H1 (cell line): ENCODE measurements around the gene ZNF587B. TPM values are rescaled to one million over a fixed set of nuclear protein-coding genes. Genes with fewer than 3 reads are reported as not detected.
"Not testable (repeated sequence)": the region's sequence is repeated elsewhere in the genome, so short reads cannot be mapped to it uniquely, and the experiment has no call there.

Experiments
- CTCF ChIA-PET: fragments of 300-600 bp; sonication (Branson Sonifier 250); formaldehyde crosslinking; loops from one replicate; lab custom pipeline; 2021; ENCODE audit not compliant: partially characterized antibody; lab: Charles Lee
- POLR2A ChIA-PET: fragments of 300-600 bp; sonication (Branson Sonifier 250); formaldehyde crosslinking; loops from one replicate; lab custom pipeline; 2021; ENCODE audit warnings: inconsistent platforms; ENCODE audit not compliant: partially characterized antibody; lab: Charles Lee
- DNase-seq, 2 experiments: peaks; one replicate each; pipeline versions ENCODE4 v3.0.0 to v3.0.0-alpha.2; 2010 to 2022; ENCODE audit warnings: low spot score in 2 of 2, low read depth in 1 of 2, mixed read lengths in 1 of 2
- FAIRE-seq: peaks from 2 replicates; lab custom pipeline; 2011; peaks lifted over from hg19 to GRCh38; lab: Jason Lieb, UNC
- H2AFZ ChIP-seq: 2 replicates; pipeline ENCODE4 v1.8.1; 2012; ENCODE audit warnings: low read length, inconsistent platforms
- H2AK5ac ChIP-seq: 2 replicates; pipeline ENCODE4 v1.6.1; 2013; ENCODE audit warnings: low read depth, low read length
- H2BK120ac ChIP-seq: replicated peaks from 2 replicates; pipeline ENCODE3; 2013; ENCODE audit warnings: low read depth, low read length, inconsistent platforms
- H2BK12ac ChIP-seq: 2 replicates; pipeline ENCODE4 v1.6.1; 2013; ENCODE audit warnings: low read depth, low read length
- H2BK15ac ChIP-seq: 2 replicates; pipeline ENCODE4 v1.6.1; 2013; ENCODE audit warnings: low read length
- H2BK20ac ChIP-seq: 2 replicates; pipeline ENCODE4 v1.6.1; 2013; ENCODE audit warnings: low read length
- H2BK5ac ChIP-seq: 2 replicates; pipeline ENCODE4 v1.6.1; 2013; ENCODE audit warnings: low read depth, low read length
- H3K14ac ChIP-seq: 2 replicates; pipeline ENCODE4 v1.6.1; 2013; ENCODE audit warnings: inconsistent platforms; ENCODE audit not compliant: insufficient read length
- H3K18ac ChIP-seq: 2 replicates; pipeline ENCODE4 v1.6.1; 2013; ENCODE audit warnings: low read length; ENCODE audit errors: extremely low read depth
- H3K23ac ChIP-seq: 2 replicates; pipeline ENCODE4 v1.6.1; 2013; ENCODE audit warnings: inconsistent platforms; ENCODE audit not compliant: insufficient read length
- H3K23me2 ChIP-seq: 2 replicates; pipeline ENCODE4 v1.6.1; 2013; ENCODE audit warnings: low read depth, low read length
- H3K27ac ChIP-seq: 2 replicates; pipeline ENCODE4 v1.6.1; 2011; ENCODE audit warnings: low read depth, low read length, inconsistent platforms
- H3K27me3 ChIP-seq, 4 experiments: replicated peaks in 1 of 4; 1 replicate in 1 of 4; 2 replicates in 3 of 4; pipeline versions ENCODE4 v1.6.1 to v1.8.1; 2011 to 2013; ENCODE audit warnings: low read length in 3 of 4, mild to moderate bottlenecking in 3 of 4, inconsistent platforms in 2 of 4, mixed read lengths in 2 of 4, moderate library complexity in 1 of 4; ENCODE audit not compliant: control insufficient read depth in 3 of 4, insufficient read depth in 3 of 4; ENCODE audit errors: extremely low read depth in 1 of 4
- H3K36me3 ChIP-seq, 4 experiments: 2 replicates each; pipeline versions ENCODE4 v1.6.1 to v1.8.1; 2011 to 2013; ENCODE audit warnings: mild to moderate bottlenecking in 4 of 4, low read length in 3 of 4, moderate library complexity in 2 of 4, control low read depth in 1 of 4, inconsistent platforms in 1 of 4; ENCODE audit not compliant: insufficient read depth in 4 of 4, control insufficient read depth in 2 of 4
- H3K4ac ChIP-seq: replicated peaks from 2 replicates; pipeline ENCODE3; 2013; ENCODE audit warnings: low read length, low read depth, mixed read lengths, inconsistent platforms; ENCODE audit not compliant: insufficient read length
- H3K4me1 ChIP-seq, 4 experiments: replicated peaks in 1 of 4; 1 replicate in 1 of 4; 2 replicates in 3 of 4; pipeline versions ENCODE4 v1.6.1 to v1.8.1; 2011 to 2013; ENCODE audit warnings: low read length in 3 of 4, inconsistent platforms in 2 of 4, mixed read lengths in 1 of 4; ENCODE audit not compliant: insufficient read depth in 4 of 4, control insufficient read depth in 3 of 4
- H3K4me2 ChIP-seq, 2 experiments: 2 replicates each; pipeline versions ENCODE4 v1.6.1 to v1.8.1; 2011 to 2013; ENCODE audit warnings: low read depth in 2 of 2, low read length in 2 of 2, control low read depth in 1 of 2, inconsistent platforms in 1 of 2, mild to moderate bottlenecking in 1 of 2; ENCODE audit not compliant: insufficient read depth in 1 of 2
- H3K4me3 ChIP-seq, 4 experiments: fragments of 200-600, 300-600 bp in 1 of 4; sonication (generic), shearing (Covaris generic), sonication (Bioruptor Twin) in 1 of 4; 2 replicates each; pipeline versions ENCODE4 v1.5.1 to v1.8.1; 2011 to 2016; ENCODE audit warnings: low read length in 4 of 4, low read depth in 3 of 4, control low read depth in 2 of 4, inconsistent platforms in 2 of 4, mild to moderate bottlenecking in 2 of 4, mixed read lengths in 1 of 4, moderate library complexity in 1 of 4; ENCODE audit not compliant: insufficient read depth in 2 of 4; ENCODE audit errors: extremely low read depth in 1 of 4
- H3K56ac ChIP-seq: replicated peaks from 2 replicates; pipeline ENCODE3; 2013; ENCODE audit warnings: low read depth, mild to moderate bottlenecking, mixed read lengths, low read length, inconsistent platforms; ENCODE audit not compliant: insufficient read length
- H3K79me1 ChIP-seq: 2 replicates; pipeline ENCODE4 v1.6.1; 2013; ENCODE audit warnings: low read depth, low read length, control low read depth
- H3K79me2 ChIP-seq, 2 experiments: 2 replicates each; pipeline versions ENCODE4 v1.6.1 to v1.8.1; 2012 to 2013; ENCODE audit warnings: low read length in 2 of 2, mild to moderate bottlenecking in 2 of 2, inconsistent platforms in 1 of 2; ENCODE audit not compliant: insufficient read depth in 2 of 2, control insufficient read depth in 1 of 2
- H3K9ac ChIP-seq, 4 experiments: replicated peaks in 1 of 4; 1 replicate in 1 of 4; 2 replicates in 3 of 4; pipeline versions ENCODE4 v1.6.1 to v1.8.1; 2011 to 2013; ENCODE audit warnings: low read depth in 3 of 4, low read length in 3 of 4, control low read depth in 2 of 4, mild to moderate bottlenecking in 2 of 4, moderate library complexity in 2 of 4, inconsistent platforms in 1 of 4; ENCODE audit errors: extremely low read depth in 1 of 4
- H3K9me3 ChIP-seq, 2 experiments: 2 replicates each; pipeline versions ENCODE4 v1.6.1 to v1.8.1; 2012 to 2013; ENCODE audit warnings: mild to moderate bottlenecking in 2 of 2, moderate library complexity in 2 of 2, control low read depth in 1 of 2, inconsistent platforms in 1 of 2, low read depth in 1 of 2, low read length in 1 of 2, mixed read lengths in 1 of 2; ENCODE audit not compliant: insufficient read depth in 2 of 2
- H4K20me1 ChIP-seq, 2 experiments: replicated peaks in 1 of 2; 2 replicates each; pipeline versions ENCODE3 to v1.8.1; 2011 to 2013; ENCODE audit warnings: inconsistent platforms in 2 of 2, low read length in 2 of 2, mild to moderate bottlenecking in 1 of 2; ENCODE audit not compliant: insufficient read depth in 2 of 2, control insufficient read depth in 1 of 2
- H4K5ac ChIP-seq: 2 replicates; pipeline ENCODE4 v1.6.1; 2013; ENCODE audit warnings: low read length, low read depth, mixed read lengths, inconsistent platforms; ENCODE audit not compliant: insufficient read length
- H4K8ac ChIP-seq: 2 replicates; pipeline ENCODE4 v1.8.0; 2013; ENCODE audit warnings: mild to moderate bottlenecking, moderate library complexity, low read length, inconsistent platforms; ENCODE audit not compliant: insufficient read depth; ENCODE audit errors: extremely low read depth
- H4K91ac ChIP-seq: replicated peaks from 2 replicates; pipeline ENCODE3; 2013; ENCODE audit warnings: low read length, mixed read lengths, inconsistent platforms; ENCODE audit not compliant: insufficient read length
- BRCA1 ChIP-seq: IDR thresholded peaks from 2 replicates; pipeline ENCODE4 v1.6.1; 2012; ENCODE audit warnings: low read depth, low read length, improper control_type of control experiment
- EP300 ChIP-seq, 2 experiments: IDR thresholded peaks; 1 replicate in 1 of 2; 2 replicates in 1 of 2; pipeline ENCODE4 v1.6.1; 2011 to 2012; ENCODE audit warnings: low read depth in 2 of 2, low read length in 2 of 2, mild to moderate bottlenecking in 2 of 2, borderline replicate concordance in 1 of 2, inconsistent platforms in 1 of 2, moderate library complexity in 1 of 2
- EZH2 ChIP-seq: fragments of 200-600 bp; sonication (generic); IDR thresholded peaks from 2 replicates; pipeline ENCODE4 v1.7.1; 2012; ENCODE audit warnings: low read depth, mild to moderate bottlenecking, moderate library complexity, low read length, inconsistent platforms; ENCODE audit not compliant: severe bottlenecking
- HDAC2 ChIP-seq, 2 experiments: fragments of 300-600 bp in 1 of 2; sonication (generic) in 1 of 2; IDR thresholded peaks; 2 replicates each; pipeline ENCODE4 v1.6.1; 2011 to 2012; ENCODE audit warnings: low read depth in 2 of 2, low read length in 2 of 2, mild to moderate bottlenecking in 2 of 2, moderate library complexity in 2 of 2, borderline replicate concordance in 1 of 2, inconsistent platforms in 1 of 2
- POLR2A ChIP-seq, 2 experiments: IDR thresholded peaks; 1 replicate in 1 of 2; 2 replicates in 1 of 2; pipeline ENCODE4 v1.6.1; 2011; ENCODE audit warnings: low read depth in 2 of 2, low read length in 2 of 2, mild to moderate bottlenecking in 2 of 2; ENCODE audit errors: control extremely low read depth in 1 of 2
- SIX5 ChIP-seq: IDR thresholded peaks from 2 replicates; pipeline ENCODE4 v1.6.1; 2011; ENCODE audit warnings: mild to moderate bottlenecking, low read depth, low read length
- WGBS, 2 experiments: shearing (Covaris generic) in 1 of 2; methylation state at CpG; one replicate each; pipeline versions ENCODE4 v1.1.6 to v1.1.7; 2013 to 2015; ENCODE audit warnings: low lambda C conversion rate in 2 of 2, mixed read lengths in 2 of 2, inconsistent platforms in 1 of 2, low coverage in 1 of 2, missing lambda C conversion rate in 1 of 2; ENCODE audit not compliant: insufficient replicate concordance in 2 of 2, insufficient coverage in 1 of 2, insufficient read length in 1 of 2; ENCODE audit errors: extremely low coverage in 1 of 2, missing lambda C conversion rate in 1 of 2; 5-methylcytosine and 5-hydroxymethylcytosine counted together
- polyA plus RNA-seq, 7 experiments: library from polyadenylated mRNA; depleted of rRNA in 3 of 7; stranded (reverse) in 5 of 7; unstranded in 2 of 7; fragments of >200 nt in 5 of 7; fragments of 200-250 nt in 2 of 7; gene quantifications; 1 replicate in 5 of 7; 2 replicates in 1 of 7; 4 replicates in 1 of 7; pipeline versions ENCODE4 v1.2.1 to v1.2.3, GENCODE V29; 2011 to 2013; ENCODE audit warnings: missing spikeins in 2 of 7, mixed read lengths in 2 of 7
- total RNA-seq: library from RNA; stranded (reverse); fragmentation: NEBNext Ultra II Directional; extraction: Animal tissue kit (Norgen Biotek cat#: 25700); gene quantifications from 2 replicates; pipeline ENCODE4 v1.2.1, GENCODE V29; 2021
- TF ChIP-seq, protein P1 (sequence below): IDR thresholded peaks from 2 replicates; pipeline ENCODE4 v1.6.1; 2012; ENCODE audit warnings: inconsistent platforms

ZNF587B gene
- total and polyA plus RNA-seq, 2 of the 8 experiments (the other 6 are each of a cell fraction or from before 2014, with no cell fraction given), result 13.8 to 60.1 TPM

DNA sequence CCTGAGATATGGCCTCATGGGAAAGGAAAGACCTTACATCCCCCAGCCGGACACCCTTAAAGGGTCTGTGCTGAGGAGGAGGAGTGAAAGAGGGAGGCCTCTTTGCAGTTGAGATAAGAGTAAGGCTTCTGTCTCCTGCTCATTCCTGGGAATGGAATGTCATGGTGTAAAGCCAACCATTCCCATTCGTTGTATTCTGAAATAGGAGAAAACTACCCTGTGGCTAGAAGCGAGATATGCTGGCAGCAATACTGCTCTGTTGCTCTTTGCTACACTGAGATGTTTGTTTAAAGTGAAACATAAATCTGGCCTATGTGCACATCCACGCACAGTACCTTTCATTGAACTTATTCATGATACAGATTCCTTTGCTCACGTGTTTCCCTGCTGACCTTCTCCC is 783 bp upstream of the ZNF587B start (continued):
- TF ChIP-seq HDAC2 (IDR thresholded peaks at IDR 0.05; ENCODE audit: borderline replicate concordance in 1 of 2, low read depth in 2 of 2, low read length in 2 of 2) (no peak), EZH2 (no peak), BRCA1 (no peak), SIX5 (no peak), POLR2A (IDR thresholded peaks at IDR 0.05; ENCODE audit: control extremely low read depth in 1 of 2, low read depth in 2 of 2, low read length in 2 of 2) (no peak), EP300 (IDR thresholded peaks at IDR 0.05; ENCODE audit: borderline replicate concordance in 1 of 2, low read depth in 2 of 2, low read length in 2 of 2) (no peak)
- TF ChIP-seq, protein P1, sequence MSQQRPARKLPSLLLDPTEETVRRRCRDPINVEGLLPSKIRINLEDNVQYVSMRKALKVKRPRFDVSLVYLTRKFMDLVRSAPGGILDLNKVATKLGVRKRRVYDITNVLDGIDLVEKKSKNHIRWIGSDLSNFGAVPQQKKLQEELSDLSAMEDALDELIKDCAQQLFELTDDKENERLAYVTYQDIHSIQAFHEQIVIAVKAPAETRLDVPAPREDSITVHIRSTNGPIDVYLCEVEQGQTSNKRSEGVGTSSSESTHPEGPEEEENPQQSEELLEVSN, result no peak

DNA sequence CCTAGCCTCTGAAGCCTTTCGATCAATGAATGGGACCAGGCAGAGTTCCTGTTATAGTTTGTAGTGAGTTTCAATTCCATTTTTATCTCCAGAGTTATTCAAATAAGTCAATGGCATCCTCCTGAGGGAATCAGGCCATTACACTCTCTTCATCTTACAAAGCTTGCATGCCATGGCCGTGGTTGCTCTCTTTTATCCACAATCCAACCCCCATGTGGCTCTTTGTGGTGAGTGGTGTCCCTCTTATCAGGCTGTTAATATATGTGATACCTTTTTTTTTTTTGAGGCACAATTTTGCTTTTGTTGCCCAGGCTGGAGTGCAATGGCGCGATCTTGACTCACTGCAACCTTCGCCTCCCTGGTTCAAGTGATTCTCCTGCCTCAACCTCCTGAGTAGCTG is 6.9 kb downstream of the ZNF587B start:
- H3K4me2 ChIP-seq, H3K4ac ChIP-seq, H3K27ac ChIP-seq, H2BK15ac ChIP-seq, H3K4me3 ChIP-seq, H2AK5ac ChIP-seq, FAIRE-seq, H4K5ac ChIP-seq, H3K27me3 ChIP-seq, CTCF ChIA-PET, H2BK5ac ChIP-seq, H3K4me1 ChIP-seq, H3K9ac ChIP-seq, H3K23me2 ChIP-seq, H4K8ac ChIP-seq, H2BK12ac ChIP-seq, H4K20me1 ChIP-seq, H2BK20ac ChIP-seq, H4K91ac ChIP-seq, H3K23ac ChIP-seq, H3K56ac ChIP-seq, H3K79me1 ChIP-seq, H2BK120ac ChIP-seq, H3K18ac ChIP-seq, DNase-seq, H3K9me3 ChIP-seq, H3K14ac ChIP-seq, H2AFZ ChIP-seq: not testable (repeated sequence)
- H3K79me2 ChIP-seq, result peaks cover 9 to 64% of the 10 kb centered on the region in 2 experiments
- peaks cover 7 to 30% (median 19%) of the 10 kb centered on the region in 4 experiments; a peak in 7 of 8 replicates for H3K36me3 ChIP-seq
- 99% methylated on average over 5 of the region's 5 CpGs; no CpG with 5 or more reads in 1 of the 2 experiments for WGBS, 2 experiments
- POLR2A ChIA-PET, result interaction anchor here (1.1 to 1.5 kb wide), 3 partner anchors 14 to 22 kb away, joined by 4 to 6 read pairs (median 4); partner anchors contain the start of gene ZNF552
